CD14-positive monocyte (primary cell): ENCODE data around the gene CDH12. TPM values are rescaled to one million over a fixed set of nuclear protein-coding genes. Genes with fewer than 3 reads are reported as not detected.

Source experiments
- DNase-seq, 3 donors: peaks; one replicate each; pipeline ENCODE4 v3.0.0-alpha.2; 2011 to 2022
- H2AFZ ChIP-seq: 2 replicates; pipeline ENCODE4 v1.6.0; 2012; ENCODE audit warnings: mild to moderate bottlenecking, low read depth, low read length, inconsistent platforms; ENCODE audit not compliant: insufficient read depth, poor library complexity, severe bottlenecking
- H3K27ac ChIP-seq, 2 donors: 1 replicate in 1 of 2; 2 replicates in 1 of 2; pipeline ENCODE4 v1.5.1; 2012 to 2013; ENCODE audit warnings: low read length in 2 of 2, control low read depth in 1 of 2, inconsistent platforms in 1 of 2, low read depth in 1 of 2, mild to moderate bottlenecking in 1 of 2
- H3K27me3 ChIP-seq, 2 donors: one replicate each; pipeline versions ENCODE4 v1.6.0 to v1.6.1; 2011 to 2013; ENCODE audit warnings: low read length in 2 of 2; ENCODE audit not compliant: control insufficient read depth in 2 of 2, insufficient read depth in 2 of 2
- H3K36me3 ChIP-seq, 2 donors: replicated peaks in 1 of 2; 1 replicate in 1 of 2; 2 replicates in 1 of 2; pipeline versions ENCODE4 v1.5.1 to v1.6.1; 2012 to 2013; ENCODE audit warnings: low read length in 2 of 2, control low read depth in 1 of 2, inconsistent platforms in 1 of 2, mild to moderate bottlenecking in 1 of 2; ENCODE audit not compliant: insufficient read depth in 2 of 2, control insufficient read depth in 1 of 2
- H3K4me1 ChIP-seq, 2 donors: 1 replicate in 1 of 2; 2 replicates in 1 of 2; pipeline versions ENCODE4 v1.5.1 to v1.6.1; 2012 to 2013; ENCODE audit warnings: low read length in 2 of 2, control low read depth in 1 of 2, inconsistent platforms in 1 of 2, mild to moderate bottlenecking in 1 of 2, moderate library complexity in 1 of 2; ENCODE audit not compliant: insufficient read depth in 2 of 2, control insufficient read depth in 1 of 2
- H3K4me2 ChIP-seq: replicated peaks from 2 replicates; pipeline ENCODE3; 2012; ENCODE audit warnings: low read length, moderate library complexity, mild to moderate bottlenecking; ENCODE audit not compliant: poor library complexity, severe bottlenecking; ENCODE audit errors: extremely low read depth
- H3K4me3 ChIP-seq, 3 experiments: fragments of 200-600 bp in 1 of 3; sonication (generic) in 1 of 3; replicated peaks in 1 of 3; 1 replicate in 2 of 3; 2 replicates in 1 of 3; pipeline ENCODE4 v1.5.1; 2011 to 2013; ENCODE audit warnings: low read length in 3 of 3, mild to moderate bottlenecking in 3 of 3, control low read depth in 2 of 3, low read depth in 2 of 3, inconsistent platforms in 1 of 3, moderate library complexity in 1 of 3
- H3K79me2 ChIP-seq: 2 replicates; pipeline ENCODE4 v1.6.0; 2012; ENCODE audit warnings: mild to moderate bottlenecking, control low read depth, inconsistent platforms, low read length, moderate library complexity; ENCODE audit not compliant: insufficient read depth
- H3K9ac ChIP-seq: 2 replicates; pipeline ENCODE4 v1.6.0; 2017; ENCODE audit warnings: low read length, mild to moderate bottlenecking; ENCODE audit not compliant: insufficient read depth, poor library complexity, severe bottlenecking
- H3K9me3 ChIP-seq, 2 donors: replicated peaks in 1 of 2; 1 replicate in 1 of 2; 2 replicates in 1 of 2; pipeline versions ENCODE4 v1.5.1 to v1.6.1; 2012 to 2013; ENCODE audit warnings: low read length in 2 of 2, control low read depth in 1 of 2; ENCODE audit not compliant: control insufficient read depth in 1 of 2, insufficient read depth in 1 of 2
- H4K20me1 ChIP-seq: 2 replicates; pipeline ENCODE4 v1.6.0; 2012; ENCODE audit warnings: mild to moderate bottlenecking, low read length, control low read depth, moderate library complexity; ENCODE audit not compliant: insufficient read depth
- H3K27ac Mint-ChIP-seq, 7 donors: one replicate each; pipeline ENCODE4 v1.8.0; 2020; ENCODE audit warnings: mild to moderate bottlenecking in 7 of 7, mixed read lengths in 7 of 7, moderate library complexity in 6 of 7, inconsistent platforms in 2 of 7
- H3K27me3 Mint-ChIP-seq, 3 donors: one replicate each; pipeline ENCODE4 v1.8.0; 2021 to 2022; ENCODE audit warnings: low read depth in 3 of 3, mild to moderate bottlenecking in 3 of 3, mixed read lengths in 3 of 3, moderate library complexity in 3 of 3, inconsistent platforms in 1 of 3
- H3K36me3 Mint-ChIP-seq, 2 donors: one replicate each; pipeline ENCODE4 v1.8.0; 2020; ENCODE audit warnings: mixed read lengths in 2 of 2, inconsistent platforms in 1 of 2, mild to moderate bottlenecking in 1 of 2
- H3K4me1 Mint-ChIP-seq: one replicate; pipeline ENCODE4 v1.8.0; 2020; ENCODE audit warnings: mild to moderate bottlenecking, mixed read lengths
- H3K4me3 Mint-ChIP-seq, 2 donors: one replicate each; pipeline ENCODE4 v1.8.0; 2020; ENCODE audit warnings: mild to moderate bottlenecking in 2 of 2, mixed read lengths in 2 of 2, moderate library complexity in 1 of 2
- H3K9me3 Mint-ChIP-seq, 7 donors: one replicate each; pipeline ENCODE4 v1.8.0; 2020 to 2022; ENCODE audit warnings: mixed read lengths in 7 of 7, mild to moderate bottlenecking in 6 of 7, moderate library complexity in 6 of 7, inconsistent platforms in 2 of 7
- WGBS: methylation state at CpG from one replicate; pipeline ENCODE4 v1.1.5; 2013; ENCODE audit warnings: missing lambda C conversion rate; ENCODE audit not compliant: insufficient coverage; 5-methylcytosine and 5-hydroxymethylcytosine counted together
- intact Hi-C, 2 donors: fragments of 100-400 bp; cut with micrococcal nuclease; formaldehyde crosslinking; loops; one replicate each; pipeline versions ENCODE4 v1.15.0 to v1.15.1; 2023
- polyA plus RNA-seq, 3 donors: library from polyadenylated mRNA; depleted of rRNA in 1 of 3; unstranded in 2 of 3; stranded (reverse) in 1 of 3; fragments of 300-500 nt in 2 of 3; fragments of >200 nt in 1 of 3; fragmentation: Illumina TruSeq in 2 of 3; gene quantifications; 1 replicate in 2 of 3; 2 replicates in 1 of 3; pipeline ENCODE4 v1.2.3, GENCODE V29; 2012 to 2021
- TF ChIP-seq, protein P1 (sequence below): fragments of 200-600 bp; IDR thresholded peaks from one replicate; pipeline ENCODE4 v1.8.0; 2022; ENCODE audit warnings: antibody characterized with exemption, mild to moderate bottlenecking

The CDH12 gene
- polyA plus RNA-seq, 3 donors = not detected

DNA sequence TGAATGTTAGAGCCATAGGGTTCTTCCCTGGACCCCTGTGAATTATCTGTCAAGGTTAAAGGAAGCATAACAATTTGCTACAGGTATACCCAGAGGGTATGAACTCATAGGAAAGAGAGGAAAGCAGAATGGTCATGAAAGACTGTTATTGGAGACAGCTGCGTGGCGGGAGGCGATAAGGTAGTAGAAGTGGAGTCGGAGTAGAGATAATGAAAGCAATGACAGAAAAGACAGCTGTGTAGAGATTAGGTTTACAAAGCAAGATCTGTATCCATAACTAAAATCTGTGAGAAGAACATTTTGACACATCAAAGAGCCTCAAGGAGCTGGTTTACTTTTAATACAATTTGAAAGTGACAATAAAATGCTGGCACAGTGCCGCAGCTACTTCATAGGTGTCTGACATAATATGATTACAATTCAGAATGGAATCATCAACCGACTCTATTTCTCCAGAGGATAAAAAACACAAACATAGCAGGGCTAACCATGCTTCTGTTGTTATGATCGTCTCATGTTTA lies 603.9 kb downstream of the CDH12 start:
- no peaks in the 10 kb centered on the region for H3K4me1 ChIP-seq
- H4K20me1 ChIP-seq = no peaks in the 10 kb centered on the region
- no peak for DNase-seq
- no peaks in the 10 kb centered on the region for H3K36me3 Mint-ChIP-seq
- no CpG with 5 or more reads among the region's 7 CpGs for WGBS
- peaks cover 0 to 2% (median 0%) of the 10 kb centered on the region in 7 donors for H3K9me3 Mint-ChIP-seq
- H3K4me3 ChIP-seq = no peak overlapping the region
- H3K9me3 ChIP-seq = no peaks in the 10 kb centered on the region
- TF ChIP-seq, protein P1, sequence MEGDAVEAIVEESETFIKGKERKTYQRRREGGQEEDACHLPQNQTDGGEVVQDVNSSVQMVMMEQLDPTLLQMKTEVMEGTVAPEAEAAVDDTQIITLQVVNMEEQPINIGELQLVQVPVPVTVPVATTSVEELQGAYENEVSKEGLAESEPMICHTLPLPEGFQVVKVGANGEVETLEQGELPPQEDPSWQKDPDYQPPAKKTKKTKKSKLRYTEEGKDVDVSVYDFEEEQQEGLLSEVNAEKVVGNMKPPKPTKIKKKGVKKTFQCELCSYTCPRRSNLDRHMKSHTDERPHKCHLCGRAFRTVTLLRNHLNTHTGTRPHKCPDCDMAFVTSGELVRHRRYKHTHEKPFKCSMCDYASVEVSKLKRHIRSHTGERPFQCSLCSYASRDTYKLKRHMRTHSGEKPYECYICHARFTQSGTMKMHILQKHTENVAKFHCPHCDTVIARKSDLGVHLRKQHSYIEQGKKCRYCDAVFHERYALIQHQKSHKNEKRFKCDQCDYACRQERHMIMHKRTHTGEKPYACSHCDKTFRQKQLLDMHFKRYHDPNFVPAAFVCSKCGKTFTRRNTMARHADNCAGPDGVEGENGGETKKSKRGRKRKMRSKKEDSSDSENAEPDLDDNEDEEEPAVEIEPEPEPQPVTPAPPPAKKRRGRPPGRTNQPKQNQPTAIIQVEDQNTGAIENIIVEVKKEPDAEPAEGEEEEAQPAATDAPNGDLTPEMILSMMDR = no peak
- no peak overlapping the region for H3K27ac Mint-ChIP-seq
- no peaks in the 10 kb centered on the region for H3K27me3 Mint-ChIP-seq
- no peak overlapping the region for H3K9ac ChIP-seq
- no peak overlapping the region for H3K4me3 Mint-ChIP-seq
- no peak overlapping the region for H2AFZ ChIP-seq
- intact Hi-C loops = no loop called here
- H3K79me2 ChIP-seq = no peaks in the 10 kb centered on the region
- H3K27me3 ChIP-seq = no peaks in the 10 kb centered on the region
- no peaks in the 10 kb centered on the region for H3K36me3 ChIP-seq
- no peak overlapping the region for H3K27ac ChIP-seq
- no peak overlapping the region for H3K4me2 ChIP-seq
- no peaks in the 10 kb centered on the region for H3K4me1 Mint-ChIP-seq

DNA sequence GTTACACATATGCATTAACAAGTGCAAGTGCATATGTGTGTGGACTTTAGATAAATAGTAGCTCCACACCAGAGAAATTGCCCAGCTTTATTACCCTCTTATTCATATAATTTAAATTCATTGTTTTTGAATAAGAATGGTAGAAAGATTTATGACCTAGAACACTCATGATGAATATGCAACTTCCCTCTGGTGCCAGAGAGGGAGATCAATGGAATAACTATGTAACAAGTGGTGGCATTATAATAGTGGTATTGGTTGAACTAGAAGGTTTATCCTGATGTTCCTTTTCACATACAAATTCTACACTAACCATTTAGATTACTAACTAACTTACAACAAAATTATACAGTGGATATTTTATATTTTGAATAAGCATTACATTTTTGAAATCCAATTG lies 607.4 kb downstream of the CDH12 start:
- peaks cover 0 to 2% (median 0%) of the 10 kb centered on the region in 7 donors for H3K9me3 Mint-ChIP-seq
- Histone ChIP-seq H3K4me1 (no peaks in the 10 kb centered on the region), H3K27me3 (no peaks in the 10 kb centered on the region), H3K9ac (no peak overlapping the region), H3K36me3 (no peaks in the 10 kb centered on the region), H3K4me3 (no peak overlapping the region), H3K4me2 (no peak overlapping the region), H2AFZ (no peak overlapping the region), H3K27ac (no peak overlapping the region), H4K20me1 (no peaks in the 10 kb centered on the region), H3K79me2 (no peaks in the 10 kb centered on the region), H3K9me3 (no peaks in the 10 kb centered on the region)
- no peak for DNase-seq
- no peaks in the 10 kb centered on the region for H3K4me1 Mint-ChIP-seq
- TF ChIP-seq, protein P1 = no peak
- no peaks in the 10 kb centered on the region for H3K27me3 Mint-ChIP-seq
- H3K36me3 Mint-ChIP-seq = no peaks in the 10 kb centered on the region
- no peak overlapping the region for H3K27ac Mint-ChIP-seq
- intact Hi-C loops = no loop called here
- H3K4me3 Mint-ChIP-seq = no peak overlapping the region
